NT2/D1 (cell line): ENCODE data around the gene PARP16.

Experiments used
- SUZ12 ChIP-seq: IDR thresholded peaks from 2 replicates; pipeline ENCODE4 v1.6.1; 2011; ENCODE audit not compliant: insufficient read length, insufficient read depth; ENCODE audit errors: extremely low read depth
- ZNF274 ChIP-seq: IDR thresholded peaks from 2 replicates; pipeline ENCODE4 v1.6.1; 2011; ENCODE audit warnings: mild to moderate bottlenecking, low read depth, low read length

GRCh38 chr15:65208647-65209046 is 78.0 kb downstream of the PARP16 start:
- no peak for TF ChIP-seq ZNF274
- no peak for TF ChIP-seq SUZ12
